Measurements from ENCODE around the gene HADHB. TPM values are rescaled to one million over a fixed set of nuclear protein-coding genes. Genes with fewer than 3 reads are reported as not detected.
"Not testable (repeated sequence)": the region's sequence is repeated elsewhere in the genome, so short reads cannot be mapped to it uniquely, and the experiment has no call there.

Gene HADHB
- polyA plus RNA-seq, 6 donors from 2014 or later, result 97.7 to 133 (median 110) TPM

GRCh38 chr2:26285931-26286330, 41.2 kb downstream of the HADHB start:
- no peaks in the 10 kb centered on the region for H3K9me3 Mint-ChIP-seq
- peaks cover 23 to 33% of the 10 kb centered on the region in 2 donors for H3K36me3 Mint-ChIP-seq
- no peaks in the 10 kb centered on the region for H3K4me1 Mint-ChIP-seq
- no peak overlapping the region for H3K4me3 Mint-ChIP-seq
- ATAC-seq (ENCODE audit: low read depth in 2 of 2) (no peak), DNase-seq (no peak)
- no peak overlapping the region for H3K27ac Mint-ChIP-seq
- H3K27me3 Mint-ChIP-seq, result no peaks in the 10 kb centered on the region

GRCh38 chr2:26290001-26290400, 45.3 kb downstream of the HADHB start:
- peaks cover 7 to 10% of the 10 kb centered on the region in 2 donors for H3K36me3 Mint-ChIP-seq
- H3K27ac Mint-ChIP-seq, result no peak overlapping the region
- no peaks in the 10 kb centered on the region for H3K9me3 Mint-ChIP-seq
- ATAC-seq (ENCODE audit: low read depth in 2 of 2) (no peak), DNase-seq (no peak)
- no peaks in the 10 kb centered on the region for H3K4me1 Mint-ChIP-seq
- no peaks in the 10 kb centered on the region for H3K27me3 Mint-ChIP-seq
- no peak overlapping the region for H3K4me3 Mint-ChIP-seq

DNA sequence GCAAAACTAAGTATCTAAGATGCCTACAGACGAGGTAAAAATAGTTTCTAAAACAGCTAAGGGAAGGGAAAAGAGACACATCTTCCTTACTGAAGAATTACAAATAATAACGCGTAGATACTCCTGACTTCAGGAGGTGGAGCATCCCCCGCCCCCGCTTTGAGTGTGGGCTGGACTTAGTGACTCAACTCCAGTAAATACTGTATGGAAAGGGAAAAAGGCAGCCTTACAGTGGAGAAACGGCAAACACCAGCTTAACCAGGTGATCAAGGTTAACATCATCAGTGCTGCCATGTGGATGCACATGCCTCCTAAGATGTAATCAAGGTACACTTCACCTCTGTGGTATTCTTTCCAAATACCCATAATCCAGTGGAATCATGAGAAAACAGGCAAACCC, 47.9 kb downstream of the HADHB start:
- H3K9me3 Mint-ChIP-seq, result no peaks in the 10 kb centered on the region
- no peak overlapping the region for H3K4me3 Mint-ChIP-seq
- peak overlapping the region in 1 of 6 donors; percentile 22 for H3K27ac Mint-ChIP-seq
- no peaks in the 10 kb centered on the region for H3K4me1 Mint-ChIP-seq
- H3K27me3 Mint-ChIP-seq, result no peaks in the 10 kb centered on the region
- no peak for DNase-seq
- ATAC-seq (ENCODE audit: low read depth in 2 of 2), result no peak
- peaks cover 2 to 6% of the 10 kb centered on the region in 2 donors for H3K36me3 Mint-ChIP-seq

DNA sequence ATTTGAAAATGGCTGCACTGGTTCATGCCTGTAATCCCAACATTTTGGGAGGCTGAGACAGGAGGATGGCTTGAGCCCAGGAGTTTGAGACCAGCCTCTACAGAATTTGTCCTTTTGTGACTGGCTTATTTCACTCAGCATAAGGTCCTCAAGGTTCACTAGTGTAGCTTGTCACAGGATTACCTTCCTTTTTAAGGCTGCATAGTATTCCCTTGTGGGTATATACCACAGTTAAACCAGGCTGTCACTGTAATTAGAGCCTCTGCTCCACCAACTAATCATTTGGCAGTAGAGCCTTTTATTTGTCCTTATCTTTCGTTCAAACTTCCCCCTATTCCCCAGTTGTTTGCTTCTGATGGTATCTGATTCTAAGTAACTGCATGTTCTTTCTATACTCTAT, 50.8 kb downstream of the HADHB start:
- DNase-seq, result no peak
- no peak overlapping the region for H3K4me3 Mint-ChIP-seq

GRCh38 chr2:26297061-26297460, 52.3 kb downstream of the HADHB start:
- ATAC-seq (ENCODE audit: low read depth in 2 of 2) (no peak), DNase-seq (no peak)
- Mint-ChIP-seq H3K4me3 (peak overlapping the region in 3 of 8 donors; percentile 17 to 49 (median 40)), H3K9me3 (no peaks in the 10 kb centered on the region), H3K27me3 (no peaks in the 10 kb centered on the region), H3K4me1 (peaks cover 0 to 3% (median 0%) of the 10 kb centered on the region in 3 donors), H3K36me3 (no peaks in the 10 kb centered on the region), H3K27ac (no peak overlapping the region)

More for the DNA sequence above, 50.8 kb downstream of the HADHB start:
- no peaks in the 10 kb centered on the region for H3K4me1 Mint-ChIP-seq
- H3K27ac Mint-ChIP-seq, result no peak overlapping the region
- H3K36me3 Mint-ChIP-seq, result no peaks in the 10 kb centered on the region
- ATAC-seq (ENCODE audit: low read depth in 2 of 2), result no peak
- no peaks in the 10 kb centered on the region for H3K9me3 Mint-ChIP-seq
- H3K27me3 Mint-ChIP-seq, result no peaks in the 10 kb centered on the region

DNA sequence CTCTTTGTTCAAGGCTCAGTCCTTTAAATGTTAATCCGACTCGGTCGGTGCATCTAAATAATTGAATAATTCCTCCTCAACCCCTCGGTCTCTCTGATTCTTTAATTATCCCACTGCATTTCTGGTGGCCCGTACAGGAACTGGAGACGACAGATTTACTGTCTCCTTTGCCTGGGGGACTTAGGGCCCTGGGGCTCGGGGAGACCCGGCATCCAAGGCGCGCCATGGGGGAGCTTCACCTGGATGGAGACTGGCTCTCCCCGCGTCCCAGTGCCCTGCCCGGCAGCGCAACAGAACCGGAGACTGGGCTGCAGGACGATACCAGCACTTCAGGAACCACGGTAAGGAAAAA, 53.5 kb downstream of the HADHB start:
- Mint-ChIP-seq H3K9me3 (no peaks in the 10 kb centered on the region), H3K27ac (no peak overlapping the region), H3K36me3 (no peaks in the 10 kb centered on the region), H3K27me3 (no peaks in the 10 kb centered on the region), H3K4me3 (no peak overlapping the region), H3K4me1 (peaks cover 0 to 3% (median 0%) of the 10 kb centered on the region in 3 donors)
- no peak for ATAC-seq (ENCODE audit: low read depth in 2 of 2)
- DNase-seq, result no peak

DNA sequence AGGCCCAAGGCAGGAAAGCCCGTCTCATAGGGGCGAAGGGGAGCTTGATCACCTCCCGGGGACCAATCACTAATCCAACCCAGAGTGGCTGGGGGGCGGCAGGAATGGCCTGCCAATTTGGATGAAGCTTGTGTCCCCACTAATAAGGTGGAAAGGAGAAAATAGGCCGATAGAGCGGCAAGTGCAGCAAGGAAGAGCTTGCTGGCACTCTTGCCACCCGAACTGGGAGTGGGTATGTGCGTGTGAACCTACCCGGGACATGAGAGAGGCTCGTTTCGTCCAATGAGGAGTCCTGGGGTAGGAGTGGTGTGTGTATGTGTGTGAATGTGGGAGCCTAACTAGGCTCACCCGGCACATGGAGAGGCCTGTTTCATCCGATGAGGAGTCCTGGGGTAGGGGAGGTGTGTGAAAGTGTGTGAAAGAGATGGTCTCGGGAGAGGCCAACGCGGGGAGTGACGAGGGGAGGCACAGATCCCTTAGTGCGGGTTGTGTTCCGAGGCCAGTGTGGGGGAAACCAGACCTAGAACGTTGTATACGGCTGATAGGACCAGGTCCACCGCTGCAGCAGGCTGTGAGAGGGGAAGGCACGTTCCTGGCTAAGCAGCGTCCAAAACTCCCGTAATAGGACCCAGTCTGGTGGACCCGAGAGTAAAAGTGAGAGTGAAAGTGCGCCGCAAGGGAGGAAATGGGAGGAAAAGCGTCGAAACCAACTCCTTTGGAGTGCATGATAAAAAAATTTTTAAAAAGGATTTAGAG, 54.1 kb downstream of the HADHB start:
- Mint-ChIP-seq H3K27ac (no peak overlapping the region), H3K4me1 (peaks cover 0 to 3% (median 0%) of the 10 kb centered on the region in 3 donors), H3K27me3 (no peaks in the 10 kb centered on the region), H3K36me3 (no peaks in the 10 kb centered on the region), H3K4me3 (no peak overlapping the region), H3K9me3 (no peaks in the 10 kb centered on the region)
- ATAC-seq (ENCODE audit: low read depth in 2 of 2) (peak; percentile 58 to 61), DNase-seq (peak; percentile 32)

- H3K36me3 Mint-ChIP-seq, result no peaks in the 10 kb centered on the region
- H3K27ac Mint-ChIP-seq, result no peak overlapping the region
- peak; percentile 54 to 66 for ATAC-seq (ENCODE audit: low read depth in 2 of 2)
- H3K4me3 Mint-ChIP-seq, result no peak overlapping the region
- no peaks in the 10 kb centered on the region for H3K9me3 Mint-ChIP-seq
- peaks cover 0 to 3% (median 0%) of the 10 kb centered on the region in 3 donors for H3K4me1 Mint-ChIP-seq
- peak; percentile 38 for DNase-seq
- no peaks in the 10 kb centered on the region for H3K27me3 Mint-ChIP-seq
These were observed 54.8 kb downstream of the HADHB start for GRCh38 chr2:26299471-26300101.

- Mint-ChIP-seq H3K27me3 (no peaks in the 10 kb centered on the region), H3K4me3 (no peak overlapping the region), H3K27ac (no peak overlapping the region), H3K36me3 (no peaks in the 10 kb centered on the region), H3K4me1 (peaks cover 0 to 3% (median 0%) of the 10 kb centered on the region in 3 donors), H3K9me3 (no peaks in the 10 kb centered on the region)
- peak; percentile 61 for ATAC-seq (ENCODE audit: low read depth in 2 of 2)
- peak; percentile 35 for DNase-seq
These were observed 55.6 kb downstream of the HADHB start for GRCh38 chr2:26300234-26300925.

DNA sequence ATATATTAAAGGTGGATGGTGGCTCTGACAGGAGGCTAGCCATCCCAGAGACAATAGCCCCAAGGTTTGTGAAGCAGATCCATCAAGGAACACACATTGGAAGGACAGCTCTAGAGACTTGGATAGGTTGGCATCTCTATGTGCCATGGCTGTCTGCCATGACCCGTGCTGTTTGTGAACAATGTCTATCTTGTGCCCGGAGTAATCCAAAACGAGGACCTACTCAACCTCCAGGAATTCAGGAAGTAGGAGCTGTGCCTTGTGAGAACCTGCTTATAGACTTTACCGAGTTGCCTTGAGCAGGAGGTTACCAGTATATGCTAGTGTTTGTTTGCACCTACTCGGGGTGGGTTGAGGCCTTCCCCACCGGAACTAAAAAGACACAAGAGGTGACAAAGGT, 58.1 kb downstream of the HADHB start:
- H3K9me3 Mint-ChIP-seq, result no peaks in the 10 kb centered on the region
- ATAC-seq (ENCODE audit: low read depth in 2 of 2), result no peak
- no peaks in the 10 kb centered on the region for H3K36me3 Mint-ChIP-seq
- H3K4me3 Mint-ChIP-seq, result no peak overlapping the region
- no peaks in the 10 kb centered on the region for H3K27me3 Mint-ChIP-seq
- H3K27ac Mint-ChIP-seq, result no peak overlapping the region
- peaks cover 0 to 3% (median 0%) of the 10 kb centered on the region in 3 donors for H3K4me1 Mint-ChIP-seq
- no peak for DNase-seq

GRCh38 chr2:26305094-26305493, 60.4 kb downstream of the HADHB start:
- not testable (repeated sequence) for H3K27me3 Mint-ChIP-seq; H3K36me3 Mint-ChIP-seq; DNase-seq; ATAC-seq (ENCODE audit: low read depth in 2 of 2); H3K9me3 Mint-ChIP-seq; H3K4me1 Mint-ChIP-seq; H3K27ac Mint-ChIP-seq; H3K4me3 Mint-ChIP-seq

- Mint-ChIP-seq H3K4me1 (peaks cover 0 to 3% (median 0%) of the 10 kb centered on the region in 3 donors), H3K4me3 (no peak overlapping the region), H3K27ac (no peak overlapping the region), H3K9me3 (no peaks in the 10 kb centered on the region), H3K36me3 (peaks cover 0 to 9% of the 10 kb centered on the region in 2 donors), H3K27me3 (no peaks in the 10 kb centered on the region)
- no peak for DNase-seq
- ATAC-seq (ENCODE audit: low read depth in 2 of 2), result no peak
These were observed 60.8 kb downstream of the HADHB start for GRCh38 chr2:26305540-26305939.

DNA sequence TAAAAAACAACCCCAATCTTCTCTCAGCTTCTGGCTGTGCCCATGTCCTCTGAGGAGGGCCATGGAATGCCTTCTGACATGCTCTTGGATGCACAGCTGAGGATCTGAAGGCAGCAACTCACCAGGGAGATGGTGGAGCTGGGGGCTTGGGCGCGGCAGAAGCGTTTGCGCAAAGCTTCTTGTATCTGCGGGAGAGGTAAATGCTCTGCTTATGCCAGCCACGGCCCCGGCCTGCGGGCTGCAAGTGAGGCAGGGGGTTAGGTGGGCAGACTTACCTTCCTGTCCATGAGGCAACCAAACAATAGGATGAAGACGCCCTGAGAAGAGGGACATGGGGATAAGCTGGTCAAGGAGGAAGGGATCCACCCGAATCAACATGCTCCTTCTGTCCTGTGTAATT, 65.2 kb downstream of the HADHB start:
- DNase-seq, result no peak
- no peak for ATAC-seq (ENCODE audit: low read depth in 2 of 2)
- Mint-ChIP-seq H3K36me3 (peaks cover 0 to 10% of the 10 kb centered on the region in 2 donors), H3K27me3 (no peaks in the 10 kb centered on the region), H3K4me3 (no peak overlapping the region), H3K27ac (no peak overlapping the region), H3K4me1 (no peaks in the 10 kb centered on the region), H3K9me3 (no peaks in the 10 kb centered on the region)

DNA sequence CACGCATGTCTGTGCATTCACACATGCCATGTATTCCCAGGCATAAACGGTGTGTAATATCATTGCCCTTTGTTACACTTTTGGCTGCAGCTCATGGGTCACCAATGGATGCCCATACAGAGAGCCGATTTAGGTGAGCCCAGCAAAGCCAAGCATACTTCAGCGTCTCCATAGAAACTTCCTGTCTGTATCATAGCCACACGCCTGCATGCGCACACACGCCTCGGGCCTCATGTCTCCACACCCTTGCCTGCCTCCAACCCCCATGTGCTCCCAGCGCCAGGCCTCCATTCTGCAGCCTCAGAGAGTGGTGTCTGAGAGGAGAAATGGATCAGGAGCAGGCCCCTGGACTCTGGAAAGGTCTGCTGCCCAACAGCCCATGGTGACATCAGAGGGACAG, 67.7 kb downstream of the HADHB start:
- Mint-ChIP-seq H3K4me3 (no peak overlapping the region), H3K9me3 (no peaks in the 10 kb centered on the region), H3K27me3 (no peaks in the 10 kb centered on the region), H3K4me1 (no peaks in the 10 kb centered on the region), H3K36me3 (peaks cover 0 to 10% of the 10 kb centered on the region in 2 donors), H3K27ac (peak overlapping the region in 3 of 6 donors; percentile 10 to 33 (median 30))
- ATAC-seq (ENCODE audit: low read depth in 2 of 2) (no peak), DNase-seq (no peak)
